PC-3 (cell line): ENCODE measurements around the gene CGB2. TPM values are rescaled to one million over a fixed set of nuclear protein-coding genes. Genes with fewer than 3 reads are reported as not detected.
"Not testable (repeated sequence)": the region's sequence is repeated elsewhere in the genome, so short reads cannot be mapped to it uniquely, and the experiment has no call there.

Experiments
- ATAC-seq: fragments of 200-7000 bp; cut with Tn5 transposase; 2 replicates; pipeline ENCODE4 v1.9.1; 2020; ENCODE audit warnings: mild to moderate bottlenecking, moderate library complexity
- BruUV-seq: library from RNA; stranded (reverse); fragments of 400-500 nt; replicated peaks from 2 replicates; lab custom pipeline; 2021; lab: Mats Ljungman, UMichigan
- CTCF ChIA-PET: fragments of 300-600 bp; sonication (Branson Sonifier 250); formaldehyde crosslinking; loops from one replicate; lab custom pipeline; 2022; ENCODE audit warnings: antibody characterized with exemption; lab: Charles Lee
- POLR2A ChIA-PET: fragments of 300-600 bp; sonication (Branson Sonifier 250); formaldehyde crosslinking; loops from one replicate; lab custom pipeline; 2022; ENCODE audit warnings: antibody characterized with exemption; ENCODE audit not compliant: unreplicated experiment; lab: Charles Lee
- DNase-seq: peaks from one replicate; pipeline ENCODE4 v3.0.0-alpha.2; 2015
- H2AFZ ChIP-seq: fragments of 300-600 bp; sonication (generic); 2 replicates; pipeline ENCODE4 v1.6.0; 2016; ENCODE audit warnings: antibody characterized with exemption, low read length
- H3F3A ChIP-seq: fragments of 300-600 bp; sonication (generic); one replicate; pipeline ENCODE4 v1.6.0; 2017; ENCODE audit warnings: antibody characterized with exemption, low read length, control low read depth, mild to moderate bottlenecking; ENCODE audit not compliant: unreplicated experiment
- H3K27ac ChIP-seq: fragments of 300-600 bp; sonication (generic); 2 replicates; pipeline ENCODE4 v1.5.1; 2016; ENCODE audit warnings: mild to moderate bottlenecking, low read length
- H3K27me3 ChIP-seq: fragments of 300-600 bp; sonication (generic); 2 replicates; pipeline ENCODE4 v1.6.1; 2016; ENCODE audit warnings: low read length, mixed read lengths
- H3K36me3 ChIP-seq: fragments of 300-600 bp; sonication (generic); 2 replicates; pipeline ENCODE4 v1.6.1; 2016; ENCODE audit warnings: low read depth, mixed run types, low read length, mixed read lengths
- H3K4me1 ChIP-seq: fragments of 300-600 bp; sonication (generic); 2 replicates; pipeline ENCODE4 v1.5.1; 2016; ENCODE audit warnings: low read length; ENCODE audit not compliant: insufficient read depth
- H3K4me2 ChIP-seq: fragments of 300-600 bp; sonication (generic); 2 replicates; pipeline ENCODE4 v1.6.0; 2016; ENCODE audit warnings: low read length
- H3K4me3 ChIP-seq: fragments of 300-600 bp; sonication (generic); 2 replicates; pipeline ENCODE4 v1.5.1; 2016; ENCODE audit warnings: mild to moderate bottlenecking, low read length, mixed read lengths
- H3K79me2 ChIP-seq: fragments of 300-600 bp; sonication (generic); 2 replicates; pipeline ENCODE4 v1.6.1; 2017; ENCODE audit warnings: low read length, mixed read lengths
- H3K9ac ChIP-seq: fragments of 300-600 bp; sonication (generic); 2 replicates; pipeline ENCODE4 v1.6.0; 2016; ENCODE audit warnings: mild to moderate bottlenecking, low read length
- H3K9me2 ChIP-seq: fragments of 300-600 bp; sonication (generic); replicated peaks from 2 replicates; pipeline ENCODE4 v1.6.1; 2016; ENCODE audit warnings: mixed run types, low read length, mixed read lengths
- H3K9me3 ChIP-seq: fragments of 300-600 bp; sonication (generic); 2 replicates; pipeline ENCODE4 v1.6.1; 2016; ENCODE audit warnings: low read length, mixed read lengths
- H4K20me1 ChIP-seq: fragments of 300-600 bp; sonication (generic); 2 replicates; pipeline ENCODE4 v1.6.1; 2016; ENCODE audit warnings: low read length, mixed read lengths
- EZH2 ChIP-seq: fragments of 300-600 bp; sonication (generic); IDR thresholded peaks from one replicate; pipeline ENCODE4 v1.6.1; 2017; ENCODE audit warnings: antibody characterized with exemption, mild to moderate bottlenecking, low read length; ENCODE audit not compliant: unreplicated experiment
- EZH2phosphoT487 ChIP-seq: fragments of 300-600 bp; sonication (generic); IDR thresholded peaks from 2 replicates; pipeline ENCODE4 v1.6.1; 2018; ENCODE audit warnings: mild to moderate bottlenecking, antibody characterized with exemption, low read length, borderline replicate concordance
- intact Hi-C: fragments of 100-400 bp; cut with micrococcal nuclease; formaldehyde crosslinking; loops from 2 replicates; pipeline ENCODE4 v1.9.0; 2023
- total RNA-seq: library from RNA; depleted of rRNA; stranded (reverse); fragments of >200 nt; gene quantifications from 2 replicates; pipeline ENCODE4 v1.2.3, GENCODE V29; 2014
- TF ChIP-seq, protein P1 (sequence below): fragments of 300-600 bp; sonication (generic); conservative IDR thresholded peaks from 2 replicates; pipeline ENCODE4 v1.5.1; 2017; ENCODE audit warnings: antibody characterized with exemption, low read depth, mild to moderate bottlenecking, low read length

Gene CGB2
- total RNA-seq, 1 experiment from 2014 or later: not detected

- Histone ChIP-seq H3K9me2 (no peaks in the 10 kb centered on the region), H3K4me2 (no peak overlapping the region), H3K9ac (no peak overlapping the region), H2AFZ (no peak overlapping the region), H3F3A (no peaks in the 10 kb centered on the region), H3K27ac (no peak overlapping the region), H4K20me1 (no peaks in the 10 kb centered on the region), H3K4me3 (no peak overlapping the region), H3K79me2 (no peaks in the 10 kb centered on the region), H3K4me1 (peaks cover 10% of the 10 kb centered on the region; the same call in 1 of the 2 replicates), H3K36me3 (no peaks in the 10 kb centered on the region), H3K27me3 (no peaks in the 10 kb centered on the region), H3K9me3 (no peaks in the 10 kb centered on the region)
- ATAC-seq (no peak), DNase-seq (peak; percentile 26)
- TF ChIP-seq EZH2phosphoT487: no peak
- no peak for TF ChIP-seq EZH2
- TF ChIP-seq, protein P1, sequence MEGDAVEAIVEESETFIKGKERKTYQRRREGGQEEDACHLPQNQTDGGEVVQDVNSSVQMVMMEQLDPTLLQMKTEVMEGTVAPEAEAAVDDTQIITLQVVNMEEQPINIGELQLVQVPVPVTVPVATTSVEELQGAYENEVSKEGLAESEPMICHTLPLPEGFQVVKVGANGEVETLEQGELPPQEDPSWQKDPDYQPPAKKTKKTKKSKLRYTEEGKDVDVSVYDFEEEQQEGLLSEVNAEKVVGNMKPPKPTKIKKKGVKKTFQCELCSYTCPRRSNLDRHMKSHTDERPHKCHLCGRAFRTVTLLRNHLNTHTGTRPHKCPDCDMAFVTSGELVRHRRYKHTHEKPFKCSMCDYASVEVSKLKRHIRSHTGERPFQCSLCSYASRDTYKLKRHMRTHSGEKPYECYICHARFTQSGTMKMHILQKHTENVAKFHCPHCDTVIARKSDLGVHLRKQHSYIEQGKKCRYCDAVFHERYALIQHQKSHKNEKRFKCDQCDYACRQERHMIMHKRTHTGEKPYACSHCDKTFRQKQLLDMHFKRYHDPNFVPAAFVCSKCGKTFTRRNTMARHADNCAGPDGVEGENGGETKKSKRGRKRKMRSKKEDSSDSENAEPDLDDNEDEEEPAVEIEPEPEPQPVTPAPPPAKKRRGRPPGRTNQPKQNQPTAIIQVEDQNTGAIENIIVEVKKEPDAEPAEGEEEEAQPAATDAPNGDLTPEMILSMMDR: no peak
- intact Hi-C loops: no loop called here
- no TSS peak for BruUV-seq
- CTCF ChIA-PET: no interaction called here
- POLR2A ChIA-PET: no interaction called here
Observed at GRCh38 chr19:49020931-49021895, 10.5 kb upstream of the CGB2 start.

GRCh38 chr19:49022116-49022515, 9.6 kb upstream of the CGB2 start:
- H3F3A ChIP-seq: no peaks in the 10 kb centered on the region
- H3K9ac ChIP-seq: no peak overlapping the region
- no peak overlapping the region for H2AFZ ChIP-seq
- no peaks in the 10 kb centered on the region for H3K79me2 ChIP-seq
- H3K4me3 ChIP-seq: no peak overlapping the region
- intact Hi-C loops: no loop called here
- no peaks in the 10 kb centered on the region for H3K36me3 ChIP-seq
- BruUV-seq: no TSS peak
- H3K9me3 ChIP-seq: no peaks in the 10 kb centered on the region
- H4K20me1 ChIP-seq: no peaks in the 10 kb centered on the region
- H3K4me1 ChIP-seq: peaks cover 10% of the 10 kb centered on the region; the same call in 1 of the 2 replicates
- H3K9me2 ChIP-seq: no peaks in the 10 kb centered on the region
- ChIA-PET CTCF (no interaction called here), POLR2A (no interaction called here)
- DNase-seq (no peak), ATAC-seq (no peak)
- H3K27me3 ChIP-seq: no peaks in the 10 kb centered on the region
- TF ChIP-seq, protein P1: no peak
- TF ChIP-seq EZH2 (no peak), EZH2phosphoT487 (no peak)
- H3K4me2 ChIP-seq: no peak overlapping the region
- H3K27ac ChIP-seq: no peak overlapping the region

- H3K9ac ChIP-seq, ATAC-seq, H2AFZ ChIP-seq, H4K20me1 ChIP-seq, H3K4me2 ChIP-seq, H3K27ac ChIP-seq, H3K4me3 ChIP-seq, H3K9me2 ChIP-seq, H3K79me2 ChIP-seq, CTCF ChIA-PET, H3K36me3 ChIP-seq, DNase-seq, BruUV-seq, POLR2A ChIA-PET, intact Hi-C loops, H3K4me1 ChIP-seq, H3K27me3 ChIP-seq, H3K9me3 ChIP-seq, H3F3A ChIP-seq: not testable (repeated sequence)
Observed at GRCh38 chr19:49024233-49024632, 7.5 kb upstream of the CGB2 start, which contains the start of gene CGB3. TSS of gene CGB3 (minus strand) at chr19:49024333. CDS start at chr19:49023971, 362 bp downstream.

DNA sequence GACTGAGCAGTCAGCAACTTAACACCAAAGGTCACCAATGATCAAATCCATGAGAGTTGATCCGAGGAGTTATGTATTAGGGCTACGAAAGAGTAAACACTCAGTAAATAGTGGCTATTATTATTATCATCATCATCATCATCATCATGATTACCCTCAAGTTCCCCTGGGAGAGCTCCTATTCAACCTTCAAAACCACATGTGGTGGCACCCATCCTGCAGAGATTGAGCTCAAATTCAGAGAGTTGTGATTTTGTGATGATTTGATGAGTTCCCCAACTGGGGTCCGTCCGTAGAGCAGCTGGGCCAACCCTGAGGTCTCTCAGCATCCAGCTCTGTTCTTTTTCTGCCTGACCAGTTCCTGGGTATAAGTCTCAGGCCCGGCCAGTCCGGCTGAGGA, 6.6 kb upstream of the CGB2 start:
- H3K27ac ChIP-seq, H2AFZ ChIP-seq, H3F3A ChIP-seq, H3K27me3 ChIP-seq, CTCF ChIA-PET, H3K4me3 ChIP-seq, POLR2A ChIA-PET, H4K20me1 ChIP-seq, ATAC-seq, H3K4me2 ChIP-seq, BruUV-seq, H3K36me3 ChIP-seq, H3K9ac ChIP-seq, DNase-seq, H3K79me2 ChIP-seq, H3K9me3 ChIP-seq, H3K9me2 ChIP-seq, intact Hi-C loops, H3K4me1 ChIP-seq: not testable (repeated sequence)

GRCh38 chr19:49025599-49025998, 6.1 kb upstream of the CGB2 start:
- peak; percentile 38; the same call in 1 of the 2 replicates for ATAC-seq
- H2AFZ ChIP-seq, H3K9me2 ChIP-seq, H3K9ac ChIP-seq, DNase-seq, H4K20me1 ChIP-seq, BruUV-seq, H3K4me2 ChIP-seq, H3K4me3 ChIP-seq, H3K79me2 ChIP-seq, H3K4me1 ChIP-seq, H3F3A ChIP-seq, H3K27me3 ChIP-seq, CTCF ChIA-PET, intact Hi-C loops, H3K27ac ChIP-seq, H3K9me3 ChIP-seq, POLR2A ChIA-PET, H3K36me3 ChIP-seq: not testable (repeated sequence)
